ENCODE results near the gene PXDN.
"Not testable (repeated sequence)": the region's sequence is repeated elsewhere in the genome, so short reads cannot be mapped to it uniquely, and the experiment has no call there.

Gene PXDN

DNA sequence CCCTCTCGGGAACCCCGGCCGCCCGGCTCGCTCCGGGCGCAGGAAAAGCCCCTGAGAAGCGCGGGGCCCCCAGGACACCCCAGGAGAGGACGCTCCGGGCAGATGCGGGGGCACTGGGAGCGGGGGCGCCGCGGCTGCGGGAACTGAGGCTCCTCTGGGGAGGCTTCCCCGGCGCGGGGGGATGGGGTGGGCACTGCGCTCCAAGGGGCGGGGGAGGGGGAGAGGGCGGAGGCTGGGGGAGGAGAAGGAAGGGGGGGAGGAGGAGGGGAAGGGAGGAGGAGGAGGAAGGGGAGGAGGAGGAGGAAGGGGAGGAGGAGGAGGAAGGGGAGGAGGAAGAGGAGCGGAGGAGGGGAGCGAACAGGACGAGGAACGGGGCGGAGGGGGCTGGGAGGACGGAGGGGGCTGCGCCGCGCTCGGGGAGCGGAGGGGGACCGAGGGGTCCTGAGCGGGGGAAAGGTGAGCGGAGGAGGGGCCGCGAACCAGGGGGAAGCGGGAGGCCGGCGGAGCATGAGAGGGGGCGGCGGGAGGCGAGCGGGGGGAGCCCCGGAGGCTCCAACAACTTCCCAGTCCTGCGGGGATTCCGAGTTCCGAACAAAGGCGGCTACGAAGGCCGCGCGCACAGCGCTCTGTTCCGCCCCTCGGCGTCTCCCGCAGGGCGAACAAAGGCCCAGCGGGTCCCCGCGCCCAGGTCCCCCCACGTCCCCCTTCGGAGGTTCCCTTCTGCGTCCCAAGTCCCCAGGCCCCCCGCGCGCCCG lies 742 bp downstream of the PXDN start:
- no peak for DNase-seq

GRCh38 chr2:1742681-1743395 lies 1.5 kb downstream of the PXDN start:
- DNase-seq = peak in 29 of 58 donors; percentile 8 to 68 (median 31)

GRCh38 chr2:1742301-1742680 lies 2.0 kb downstream of the PXDN start:
- DNase-seq = no peak

DNA sequence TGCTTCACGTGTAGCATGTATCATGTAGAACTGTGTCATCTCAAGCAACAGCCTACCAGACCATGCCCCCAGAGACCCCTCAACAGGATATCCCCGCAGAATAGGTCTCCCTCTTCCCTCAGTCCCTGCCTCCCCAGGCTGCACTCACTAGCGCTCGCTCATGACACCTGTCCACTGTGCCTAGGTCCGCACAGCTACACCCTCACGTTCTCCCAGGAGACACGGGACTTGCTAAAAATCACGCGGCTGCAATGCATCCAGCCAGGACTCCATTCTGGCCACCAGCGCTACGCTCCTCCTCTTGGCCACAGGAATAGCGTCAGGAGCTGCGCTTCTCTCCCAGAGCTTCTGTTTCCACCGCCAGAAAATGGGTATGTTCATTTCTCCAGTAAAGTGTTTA lies 2.5 kb downstream of the PXDN start:
- no peak for DNase-seq

DNA sequence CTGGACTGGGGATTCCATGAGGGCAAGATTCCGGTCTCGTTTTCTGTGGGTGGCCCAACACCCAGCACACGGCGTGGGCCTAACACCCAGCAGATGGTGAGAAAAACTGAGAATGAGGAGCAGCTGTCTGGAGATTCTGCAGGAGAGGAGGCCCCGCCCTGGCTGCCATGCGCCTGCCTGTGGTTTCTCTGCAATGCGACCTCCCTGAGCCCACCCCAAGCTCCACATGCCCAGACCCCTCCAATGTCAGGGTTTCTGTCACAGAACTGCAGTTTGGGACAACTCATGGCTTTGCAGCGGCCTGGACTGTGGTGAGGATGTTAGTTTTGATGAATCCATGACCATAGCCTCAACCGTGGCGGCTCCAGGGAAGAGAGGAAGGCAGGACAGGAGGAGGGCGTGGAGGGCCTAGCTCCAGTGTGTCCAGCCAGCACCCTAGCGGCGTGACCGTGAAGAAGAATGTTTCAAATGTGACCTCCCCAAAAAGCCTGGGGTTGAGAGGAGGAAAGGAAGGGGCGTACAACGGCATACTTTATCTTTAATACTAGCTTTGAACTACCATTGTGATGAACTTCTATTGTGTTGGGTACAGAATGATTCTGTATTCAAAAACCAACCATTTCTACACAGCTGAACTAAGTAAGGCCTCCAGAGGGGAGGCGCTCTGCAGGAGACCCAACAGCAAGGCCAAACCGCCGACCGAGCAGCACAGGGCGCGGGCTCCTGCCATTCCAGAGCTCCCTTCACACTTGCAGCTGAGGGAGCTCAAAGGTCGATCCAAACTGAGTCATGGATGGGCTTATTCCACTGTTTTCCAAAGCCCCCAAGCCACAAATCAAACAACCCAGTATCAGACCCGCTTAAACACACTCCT lies 3.4 kb downstream of the PXDN start:
- no peak for DNase-seq

DNA sequence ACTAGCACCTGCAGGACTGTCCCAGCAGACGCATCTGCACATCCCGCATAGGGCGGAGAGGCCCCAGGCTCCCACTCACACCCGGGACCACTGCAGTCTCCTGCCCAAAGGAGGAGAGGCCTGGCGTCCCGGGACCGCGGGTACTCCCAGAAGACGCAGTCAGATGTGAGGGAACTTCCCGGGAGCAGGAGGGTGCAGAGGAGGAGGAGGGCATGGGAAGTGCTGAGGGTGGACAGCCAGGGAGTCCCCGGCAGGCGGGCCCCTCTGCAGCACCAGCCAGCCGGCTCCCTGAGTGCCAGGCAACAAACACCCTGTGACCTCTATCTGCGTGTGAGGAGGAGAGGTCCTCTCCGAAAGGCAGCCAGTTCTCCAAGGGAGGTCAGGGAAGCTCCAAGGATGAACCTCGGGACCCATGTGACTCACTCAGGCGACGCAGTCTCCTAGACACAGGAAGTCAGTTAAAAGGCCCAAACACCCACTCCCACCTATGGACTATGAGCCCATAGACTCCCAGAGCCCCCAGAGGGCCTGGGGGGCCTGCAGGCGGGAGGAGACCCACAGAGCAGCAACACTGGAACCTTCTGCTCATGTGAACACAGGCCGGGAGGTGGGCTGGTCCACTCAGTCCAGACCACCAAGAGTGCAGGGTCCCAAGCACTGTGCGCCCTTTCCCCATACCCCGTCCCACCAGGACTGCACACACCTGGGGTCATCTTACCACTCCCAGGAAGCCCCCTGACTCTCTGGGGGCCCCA lies 4.2 kb downstream of the PXDN start:
- no peak for DNase-seq

DNA sequence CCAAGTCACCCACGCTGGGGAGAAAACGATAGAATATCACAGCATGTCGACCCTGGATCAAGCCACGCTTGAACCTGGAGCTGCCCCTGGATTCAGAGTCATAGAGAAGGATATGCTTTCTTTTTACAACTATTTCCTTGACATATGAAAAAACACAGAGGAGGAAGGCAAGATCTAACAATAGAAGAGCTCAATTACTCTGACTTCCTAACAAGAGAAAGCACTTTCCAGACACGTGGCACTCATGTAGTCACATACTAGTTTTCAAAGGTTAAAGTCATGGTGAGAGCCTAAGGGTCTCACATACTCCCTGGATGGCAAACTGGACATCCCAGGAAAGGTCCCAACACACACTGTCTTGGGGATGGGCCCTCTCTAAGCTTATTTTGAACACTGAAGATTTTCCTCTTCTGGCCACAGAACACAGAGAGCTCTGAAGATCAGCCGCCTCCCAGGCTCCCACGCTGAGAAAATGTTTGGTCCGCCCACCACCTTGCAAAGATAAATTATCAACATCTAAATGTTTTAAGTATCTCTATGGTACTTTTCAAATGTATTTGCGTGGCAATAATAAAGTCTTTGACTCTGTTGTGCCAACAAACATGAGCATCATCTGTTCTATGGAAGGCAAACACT lies 4.9 kb downstream of the PXDN start:
- no peak for DNase-seq

DNA sequence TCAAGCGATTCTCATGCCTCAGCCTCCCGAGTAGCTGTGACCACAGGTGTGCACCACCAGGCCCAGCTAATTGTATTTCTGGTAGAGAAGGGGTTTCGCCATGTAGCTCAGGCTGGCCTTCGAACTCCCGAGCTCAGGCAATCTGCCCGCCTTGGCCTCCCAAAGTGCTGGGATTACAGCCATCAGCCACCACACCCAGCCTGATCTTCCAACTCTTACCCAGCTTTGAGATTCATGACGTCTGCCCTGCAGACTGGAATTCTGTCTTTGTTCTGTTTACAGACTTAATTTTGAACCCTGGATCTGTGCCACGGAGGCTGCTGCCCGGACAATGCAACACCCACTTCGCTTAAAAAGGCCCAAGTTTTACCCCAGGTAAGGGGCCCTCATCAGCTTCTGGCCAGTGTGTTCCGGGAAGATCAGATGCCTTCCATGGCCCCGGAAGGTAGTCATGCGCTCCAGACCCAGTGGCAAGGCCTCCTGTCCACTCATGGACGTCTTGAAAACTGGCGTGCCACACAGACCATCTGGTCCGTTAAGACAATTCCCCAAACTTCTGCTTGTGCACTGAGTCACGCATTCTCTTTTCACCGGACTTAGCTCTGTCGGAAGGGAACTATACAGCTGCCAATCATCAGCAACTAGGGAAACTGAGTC lies 5.5 kb downstream of the PXDN start:
- DNase-seq = no peak

GRCh38 chr2:1738163-1738562 lies 6.2 kb downstream of the PXDN start:
- DNase-seq = no peak

DNA sequence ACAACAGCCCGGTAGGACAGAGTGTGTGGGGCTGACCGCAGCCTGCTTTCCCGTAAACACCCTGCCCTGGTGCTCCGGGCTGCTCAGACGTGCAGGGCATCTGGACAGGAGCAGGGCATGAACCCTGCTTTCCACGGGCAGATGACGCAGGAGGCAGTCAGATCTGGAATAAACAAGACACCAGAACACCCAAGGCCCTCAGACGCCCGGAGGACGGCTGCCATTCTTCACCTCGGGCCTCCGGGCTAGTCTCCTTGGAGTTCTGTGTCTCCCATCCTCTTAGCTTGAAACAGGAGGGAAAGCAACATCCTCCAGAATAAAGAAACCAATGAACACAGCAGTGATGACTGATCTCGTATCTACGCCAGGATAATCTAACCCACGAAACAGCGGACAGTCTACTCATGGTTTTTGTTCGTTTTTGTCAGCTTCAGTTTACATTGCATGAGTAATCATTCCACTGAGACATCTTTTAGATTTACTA lies 7.3 kb downstream of the PXDN start:
- no peak for DNase-seq

- DNase-seq = no peak
Observed at GRCh38 chr2:1736045-1736444, 8.3 kb downstream of the PXDN start.

DNA sequence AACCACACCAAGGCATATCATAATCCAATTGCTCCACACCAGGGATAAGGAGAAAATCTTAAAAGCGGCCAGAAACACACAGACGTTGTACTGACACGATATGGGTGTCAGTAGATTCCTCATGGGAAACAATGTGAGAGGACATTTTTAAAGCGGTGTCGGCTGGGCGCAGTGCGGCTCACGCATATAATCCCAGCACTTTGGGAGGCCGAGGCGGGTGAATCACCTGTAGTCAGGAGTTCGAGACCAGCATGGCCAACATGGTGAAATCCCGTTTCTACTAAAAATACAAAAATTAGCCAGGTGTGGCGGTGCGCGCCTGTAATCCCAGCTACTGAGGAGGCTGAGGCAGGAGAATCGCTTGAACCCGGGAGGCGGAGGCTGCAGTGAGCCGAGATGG lies 11.0 kb downstream of the PXDN start:
- DNase-seq = not testable (repeated sequence)

- DNase-seq = no peak
Observed at GRCh38 chr2:1731963-1732768, 12.1 kb downstream of the PXDN start.

GRCh38 chr2:1731447-1731962 lies 12.8 kb downstream of the PXDN start:
- no peak for DNase-seq

GRCh38 chr2:1730015-1730927 lies 14.0 kb downstream of the PXDN start:
- no peak for DNase-seq

GRCh38 chr2:1729242-1729641 lies 15.1 kb downstream of the PXDN start:
- DNase-seq = no peak

DNA sequence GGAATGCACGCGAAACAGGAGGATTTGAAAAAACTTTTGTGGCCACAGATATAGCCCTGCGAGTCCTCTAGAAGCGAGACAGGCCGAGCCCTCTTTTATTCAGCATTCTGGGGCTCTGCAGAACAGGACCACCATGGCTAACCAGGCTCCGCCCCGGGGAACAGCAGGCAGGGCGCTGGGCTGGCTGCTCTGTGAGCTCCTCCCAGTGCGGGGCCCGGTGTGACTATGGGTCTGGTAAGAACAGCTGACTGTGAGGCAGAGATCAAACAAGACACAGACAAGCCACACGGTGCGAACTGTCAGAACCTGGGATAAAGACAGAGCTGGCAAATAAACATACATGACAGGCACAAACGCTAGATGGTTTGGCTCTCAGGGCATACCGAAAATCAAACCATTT lies 15.5 kb downstream of the PXDN start:
- DNase-seq = no peak
